HL-60 (cell line): ENCODE results near the gene CTR9.

Source experiments
- CTCF ChIP-seq: IDR thresholded peaks from one replicate; pipeline ENCODE4 v1.5.1; 2011; ENCODE audit warnings: low read length, control low read depth, inconsistent platforms; ENCODE audit not compliant: insufficient read depth
- GABPA ChIP-seq: IDR thresholded peaks from 2 replicates; pipeline ENCODE4 v1.6.1; 2012; ENCODE audit warnings: low read depth
- POLR2AphosphoS5 ChIP-seq: IDR thresholded peaks from 2 replicates; pipeline ENCODE4 v1.6.1; 2012; ENCODE audit warnings: low read depth
- SPI1 ChIP-seq: IDR thresholded peaks from 2 replicates; pipeline ENCODE4 v1.6.1; 2012; ENCODE audit warnings: low read depth, mild to moderate bottlenecking, borderline replicate concordance
- TF ChIP-seq, protein P1 (sequence below): IDR thresholded peaks from 2 replicates; pipeline ENCODE4 v1.6.1; 2012; ENCODE audit warnings: low read depth; ENCODE audit not compliant: insufficient replicate concordance

- no peak for TF ChIP-seq CTCF
- TF ChIP-seq POLR2AphosphoS5, result no peak
- TF ChIP-seq GABPA, result no peak
- TF ChIP-seq, protein P1, sequence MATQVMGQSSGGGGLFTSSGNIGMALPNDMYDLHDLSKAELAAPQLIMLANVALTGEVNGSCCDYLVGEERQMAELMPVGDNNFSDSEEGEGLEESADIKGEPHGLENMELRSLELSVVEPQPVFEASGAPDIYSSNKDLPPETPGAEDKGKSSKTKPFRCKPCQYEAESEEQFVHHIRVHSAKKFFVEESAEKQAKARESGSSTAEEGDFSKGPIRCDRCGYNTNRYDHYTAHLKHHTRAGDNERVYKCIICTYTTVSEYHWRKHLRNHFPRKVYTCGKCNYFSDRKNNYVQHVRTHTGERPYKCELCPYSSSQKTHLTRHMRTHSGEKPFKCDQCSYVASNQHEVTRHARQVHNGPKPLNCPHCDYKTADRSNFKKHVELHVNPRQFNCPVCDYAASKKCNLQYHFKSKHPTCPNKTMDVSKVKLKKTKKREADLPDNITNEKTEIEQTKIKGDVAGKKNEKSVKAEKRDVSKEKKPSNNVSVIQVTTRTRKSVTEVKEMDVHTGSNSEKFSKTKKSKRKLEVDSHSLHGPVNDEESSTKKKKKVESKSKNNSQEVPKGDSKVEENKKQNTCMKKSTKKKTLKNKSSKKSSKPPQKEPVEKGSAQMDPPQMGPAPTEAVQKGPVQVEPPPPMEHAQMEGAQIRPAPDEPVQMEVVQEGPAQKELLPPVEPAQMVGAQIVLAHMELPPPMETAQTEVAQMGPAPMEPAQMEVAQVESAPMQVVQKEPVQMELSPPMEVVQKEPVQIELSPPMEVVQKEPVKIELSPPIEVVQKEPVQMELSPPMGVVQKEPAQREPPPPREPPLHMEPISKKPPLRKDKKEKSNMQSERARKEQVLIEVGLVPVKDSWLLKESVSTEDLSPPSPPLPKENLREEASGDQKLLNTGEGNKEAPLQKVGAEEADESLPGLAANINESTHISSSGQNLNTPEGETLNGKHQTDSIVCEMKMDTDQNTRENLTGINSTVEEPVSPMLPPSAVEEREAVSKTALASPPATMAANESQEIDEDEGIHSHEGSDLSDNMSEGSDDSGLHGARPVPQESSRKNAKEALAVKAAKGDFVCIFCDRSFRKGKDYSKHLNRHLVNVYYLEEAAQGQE, result no peak
- no peak for TF ChIP-seq SPI1
Measured at GRCh38 chr11:10803676-10804075, 52.6 kb downstream of the CTR9 start.
